Mesangial cell (primary cell): ENCODE data around the gene STARD5. TPM values are rescaled to one million over a fixed set of nuclear protein-coding genes. Genes with fewer than 3 reads are reported as not detected.

Source experiments
- total RNA-seq: library from RNA; depleted of rRNA; stranded (reverse); fragments of >200 nt; gene quantifications from 2 replicates; pipeline ENCODE4 v1.2.3, GENCODE V29; 2015

The STARD5 gene
- total RNA-seq, result 1.1 and 1.5 TPM in 2 replicates

DNA sequence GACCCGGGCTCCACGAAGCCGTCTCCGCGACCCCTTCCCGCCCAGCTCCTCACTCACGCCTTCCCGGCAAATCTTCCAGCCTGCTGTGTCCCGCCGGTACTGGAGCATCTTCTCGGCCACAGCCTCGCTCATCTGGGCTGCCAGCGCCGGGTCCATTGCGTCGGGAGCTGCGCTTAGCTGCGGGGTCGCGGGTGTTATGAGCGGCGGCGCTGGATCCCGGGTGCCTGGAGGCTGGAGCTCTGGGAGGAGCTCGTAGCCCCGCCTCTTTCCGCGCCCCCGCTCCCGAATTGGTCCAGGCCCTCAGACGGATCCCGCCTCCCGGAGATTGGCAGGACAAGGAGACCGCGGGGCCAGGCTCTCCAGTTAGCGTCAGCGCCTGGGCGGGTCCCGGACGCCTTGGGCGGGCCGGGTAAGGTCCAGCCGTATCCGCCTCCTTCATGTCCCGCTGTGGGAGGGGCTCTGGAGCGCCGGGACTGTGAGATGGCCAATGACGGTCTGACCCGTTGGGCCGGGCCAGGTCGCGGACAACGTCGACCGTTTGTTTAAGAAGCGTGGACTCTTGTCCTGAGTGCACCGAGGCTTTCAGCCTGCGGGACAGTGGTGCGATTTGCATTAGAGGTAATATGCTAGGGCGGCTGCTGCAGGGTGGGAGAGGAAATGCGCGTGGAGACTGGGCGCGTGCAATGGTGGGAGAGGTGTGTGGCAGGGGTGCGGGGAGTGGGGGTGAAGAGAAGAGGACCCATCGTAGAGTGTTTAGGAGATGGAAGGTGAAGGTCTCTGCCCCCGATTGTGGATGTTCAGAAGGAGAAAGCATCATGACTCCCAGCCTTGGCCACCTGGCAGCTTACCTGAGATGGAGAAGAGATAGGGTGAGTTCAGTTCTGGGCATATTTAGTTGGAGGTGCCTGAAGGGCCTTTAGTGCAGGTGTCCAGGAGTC lies at the start of gene STARD5:
Gene STARD5, minus strand, starts transcription at position 198 of the 938 bp plus-strand sequence. Its CDS starts 42 bp downstream, at position 156.

Other genes starting within 250 kb of the STARD5 start
- gene CFAP161, start 189.9 kb downstream of the STARD5 start, total RNA-seq, result not detected in 2 replicates
- not detected in 2 replicates for gene IL16, start 127.3 kb downstream of the STARD5 start, total RNA-seq
- not detected in 2 replicates for gene TMC3, start 50.1 kb upstream of the STARD5 start, total RNA-seq